Endothelial cell (in vitro differentiated cells): ENCODE measurements around the gene PTGER3. TPM values are rescaled to one million over a fixed set of nuclear protein-coding genes. Genes with fewer than 3 reads are reported as not detected.
"Not testable (repeated sequence)": the region's sequence is repeated elsewhere in the genome, so short reads cannot be mapped to it uniquely, and the experiment has no call there.

Experiments used
- DNase-seq: peaks from one replicate; pipeline ENCODE4 v3.0.0; 2021; ENCODE audit warnings: low spot score
- H3K27ac Mint-ChIP-seq: one replicate; pipeline ENCODE4 v1.8.0; 2021; ENCODE audit warnings: mixed read lengths, inconsistent platforms; ENCODE audit not compliant: unreplicated experiment
- H3K27me3 Mint-ChIP-seq: one replicate; pipeline ENCODE4 v1.8.0; 2021; ENCODE audit warnings: mild to moderate bottlenecking, moderate library complexity, mixed read lengths, inconsistent platforms; ENCODE audit not compliant: unreplicated experiment
- H3K36me3 Mint-ChIP-seq: one replicate; pipeline ENCODE4 v1.8.0; 2021; ENCODE audit warnings: mild to moderate bottlenecking, low read depth, mixed read lengths, inconsistent platforms; ENCODE audit not compliant: unreplicated experiment
- H3K4me1 Mint-ChIP-seq: one replicate; pipeline ENCODE4 v1.8.0; 2021; ENCODE audit warnings: mild to moderate bottlenecking, mixed read lengths, inconsistent platforms; ENCODE audit not compliant: unreplicated experiment
- H3K4me3 Mint-ChIP-seq: one replicate; pipeline ENCODE4 v1.8.0; 2021; ENCODE audit warnings: mild to moderate bottlenecking, mixed read lengths, inconsistent platforms; ENCODE audit not compliant: unreplicated experiment
- H3K9me3 Mint-ChIP-seq: one replicate; pipeline ENCODE4 v1.8.0; 2021; ENCODE audit warnings: mixed read lengths, inconsistent platforms; ENCODE audit not compliant: unreplicated experiment
- total RNA-seq: library from RNA; stranded (reverse); fragmentation: NEBNext Ultra II Directional; extraction: Animal tissue kit (Norgen Biotek cat#: 25700); gene quantifications from one replicate; pipeline ENCODE4 v1.2.1, GENCODE V29; 2021; ENCODE audit not compliant: unreplicated experiment
- TF ChIP-seq, protein P1 (sequence below): fragments of 200-600 bp; sonication (generic); IDR thresholded peaks from one replicate; pipeline ENCODE4 v1.5.0; 2021; ENCODE audit warnings: antibody characterized with exemption; ENCODE audit not compliant: unreplicated experiment

Gene PTGER3
- total RNA-seq, 1 donor from 2014 or later, result 6.5 TPM

DNA sequence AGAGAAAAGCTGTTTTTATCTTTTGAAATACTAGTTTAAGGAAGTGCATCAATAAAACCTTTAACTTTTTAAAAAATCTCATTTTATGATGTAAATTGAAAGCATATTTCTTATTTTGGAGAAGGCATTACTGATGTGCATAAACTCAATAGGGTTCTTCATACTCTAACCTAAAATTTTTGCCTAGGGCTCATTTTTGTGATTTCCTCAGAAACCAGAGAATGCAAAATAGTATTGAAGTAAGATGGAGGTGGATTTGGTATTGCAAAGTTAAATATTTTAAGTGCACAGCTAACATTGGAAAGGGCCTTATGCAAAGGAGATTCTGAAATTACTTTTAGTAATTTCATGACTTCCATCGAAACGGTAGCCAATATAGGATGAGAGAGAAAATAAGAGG is 101.9 kb downstream of the PTGER3 start:
- DNase-seq, result no peak
- TF ChIP-seq, protein P1, sequence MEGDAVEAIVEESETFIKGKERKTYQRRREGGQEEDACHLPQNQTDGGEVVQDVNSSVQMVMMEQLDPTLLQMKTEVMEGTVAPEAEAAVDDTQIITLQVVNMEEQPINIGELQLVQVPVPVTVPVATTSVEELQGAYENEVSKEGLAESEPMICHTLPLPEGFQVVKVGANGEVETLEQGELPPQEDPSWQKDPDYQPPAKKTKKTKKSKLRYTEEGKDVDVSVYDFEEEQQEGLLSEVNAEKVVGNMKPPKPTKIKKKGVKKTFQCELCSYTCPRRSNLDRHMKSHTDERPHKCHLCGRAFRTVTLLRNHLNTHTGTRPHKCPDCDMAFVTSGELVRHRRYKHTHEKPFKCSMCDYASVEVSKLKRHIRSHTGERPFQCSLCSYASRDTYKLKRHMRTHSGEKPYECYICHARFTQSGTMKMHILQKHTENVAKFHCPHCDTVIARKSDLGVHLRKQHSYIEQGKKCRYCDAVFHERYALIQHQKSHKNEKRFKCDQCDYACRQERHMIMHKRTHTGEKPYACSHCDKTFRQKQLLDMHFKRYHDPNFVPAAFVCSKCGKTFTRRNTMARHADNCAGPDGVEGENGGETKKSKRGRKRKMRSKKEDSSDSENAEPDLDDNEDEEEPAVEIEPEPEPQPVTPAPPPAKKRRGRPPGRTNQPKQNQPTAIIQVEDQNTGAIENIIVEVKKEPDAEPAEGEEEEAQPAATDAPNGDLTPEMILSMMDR, result no peak
- Mint-ChIP-seq H3K9me3 (peaks cover 3% of the 10 kb centered on the region), H3K4me3 (no peak overlapping the region), H3K27ac (no peak overlapping the region), H3K4me1 (no peaks in the 10 kb centered on the region), H3K27me3 (peaks cover 2% of the 10 kb centered on the region), H3K36me3 (no peaks in the 10 kb centered on the region)

DNA sequence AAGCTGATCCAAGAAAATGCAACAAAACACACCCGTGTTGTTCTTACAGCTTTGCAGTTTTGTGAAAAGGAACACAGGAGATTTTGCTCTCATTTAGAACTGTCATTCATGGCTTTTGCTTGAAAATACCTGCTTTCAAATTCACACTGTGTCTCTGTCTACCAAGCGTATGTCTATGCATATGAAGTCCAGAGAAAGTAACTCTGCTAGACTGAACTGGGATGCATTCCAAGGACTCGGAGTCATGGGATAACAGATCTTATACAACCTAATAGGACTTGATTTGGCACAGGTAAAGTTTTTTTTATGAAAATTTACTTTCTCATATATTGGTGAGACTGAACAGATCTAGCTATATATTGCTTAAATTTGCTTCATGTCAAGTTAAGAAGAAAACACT is 102.4 kb downstream of the PTGER3 start:
- Mint-ChIP-seq H3K4me1 (no peaks in the 10 kb centered on the region), H3K9me3 (peaks cover 4% of the 10 kb centered on the region), H3K27ac (no peak overlapping the region), H3K27me3 (peaks cover 2% of the 10 kb centered on the region), H3K4me3 (no peak overlapping the region), H3K36me3 (no peaks in the 10 kb centered on the region)
- TF ChIP-seq, protein P1, result no peak
- DNase-seq, result no peak

DNA sequence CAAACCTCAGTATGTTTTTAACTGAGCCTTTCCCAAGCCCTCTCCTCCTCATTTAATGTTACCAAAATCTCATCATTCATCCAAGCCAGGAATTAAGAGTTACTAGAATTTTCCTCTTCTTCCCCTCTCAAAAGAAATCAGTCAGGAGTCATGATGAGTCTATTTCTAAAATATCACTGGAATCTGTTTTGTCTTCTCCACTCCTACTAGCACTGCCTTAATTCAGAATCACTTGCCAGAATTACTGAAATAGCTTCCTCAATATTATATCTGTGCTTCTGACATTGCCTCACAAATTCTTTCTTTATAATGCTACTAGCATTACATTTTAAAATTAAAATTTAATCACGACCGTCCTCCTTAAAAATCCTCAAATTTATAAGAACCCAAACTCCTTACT is 106.1 kb downstream of the PTGER3 start:
- no peak overlapping the region for H3K4me3 Mint-ChIP-seq
- TF ChIP-seq, protein P1, result no peak
- no peaks in the 10 kb centered on the region for H3K36me3 Mint-ChIP-seq
- no peaks in the 10 kb centered on the region for H3K4me1 Mint-ChIP-seq
- peaks cover 4% of the 10 kb centered on the region for H3K9me3 Mint-ChIP-seq
- H3K27ac Mint-ChIP-seq, result no peak overlapping the region
- no peaks in the 10 kb centered on the region for H3K27me3 Mint-ChIP-seq
- DNase-seq, result no peak

DNA sequence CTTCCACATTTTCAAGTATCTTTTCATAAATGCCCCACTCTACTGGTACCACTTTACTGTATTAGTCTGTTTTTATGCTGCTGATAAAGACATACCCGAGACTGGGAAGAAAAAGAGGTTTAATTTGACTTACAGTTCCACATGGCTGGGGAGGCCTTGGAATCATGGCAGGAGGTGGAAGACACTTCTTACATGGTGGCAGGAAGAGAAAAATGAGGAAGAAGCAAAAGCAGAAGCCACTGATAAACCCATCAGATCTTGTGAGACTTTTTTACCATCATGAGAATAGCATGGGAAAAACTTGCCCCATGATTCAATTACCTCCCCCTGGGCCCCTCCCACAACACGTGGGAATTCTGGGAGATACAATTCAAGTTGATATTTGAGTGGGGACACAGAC is 107.2 kb downstream of the PTGER3 start:
- H3K36me3 Mint-ChIP-seq, H3K27ac Mint-ChIP-seq, H3K27me3 Mint-ChIP-seq, H3K4me3 Mint-ChIP-seq, H3K4me1 Mint-ChIP-seq, DNase-seq, H3K9me3 Mint-ChIP-seq: not testable (repeated sequence)

DNA sequence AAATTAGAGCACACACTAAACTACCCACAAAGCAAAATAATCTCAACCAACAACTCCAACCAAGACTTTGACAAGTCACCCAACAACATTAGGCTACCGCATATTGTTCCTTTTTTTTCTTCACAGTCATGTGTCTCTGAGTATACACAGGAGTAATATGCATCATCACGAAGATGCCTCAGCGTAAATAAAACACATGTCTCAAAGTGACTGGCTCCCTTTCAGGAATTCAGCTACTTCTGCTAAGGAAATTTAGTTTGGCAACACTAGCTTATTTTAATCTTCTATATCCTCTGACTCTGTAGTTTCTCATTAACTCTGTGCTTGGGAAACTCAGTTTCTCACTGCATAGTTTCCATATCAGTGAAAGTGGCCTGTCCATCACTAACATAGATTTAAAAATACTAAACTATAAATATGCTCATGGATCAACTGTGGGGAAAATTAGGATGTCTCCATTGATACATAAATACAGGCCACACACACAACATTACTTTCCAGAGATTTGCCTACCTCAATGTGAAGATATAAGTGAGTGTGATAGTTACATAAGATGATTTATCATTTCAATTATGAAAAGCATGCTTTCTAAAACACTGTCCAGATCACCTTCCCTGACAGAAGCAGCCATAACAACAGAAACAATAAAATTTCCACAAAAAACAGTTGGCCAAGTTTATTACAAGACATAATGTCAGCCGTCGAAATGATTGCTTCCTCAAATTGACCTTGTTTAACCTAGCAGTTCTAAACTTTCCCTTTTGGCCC is 113.2 kb downstream of the PTGER3 start:
- DNase-seq, result no peak
- Mint-ChIP-seq H3K9me3 (no peaks in the 10 kb centered on the region), H3K27me3 (no peaks in the 10 kb centered on the region), H3K4me3 (no peak overlapping the region), H3K4me1 (no peaks in the 10 kb centered on the region), H3K36me3 (no peaks in the 10 kb centered on the region), H3K27ac (no peak overlapping the region)
- TF ChIP-seq, protein P1, result no peak
